H9 (cell line): Measurements from ENCODE around the gene CCDC160. TPM values are rescaled to one million over a fixed set of nuclear protein-coding genes. Genes with fewer than 3 reads are reported as not detected.

ENCODE experiments used
- DNase-seq: peaks from one replicate; pipeline ENCODE4 v3.0.0-alpha.2; 2017
- H2AFZ ChIP-seq: one replicate; pipeline ENCODE4 v1.6.1; 2013; ENCODE audit warnings: mild to moderate bottlenecking, low read length, control low read depth, moderate library complexity
- H2AK5ac ChIP-seq: 2 replicates; pipeline ENCODE4 v1.6.1; 2013; ENCODE audit warnings: low read length, control low read depth, mixed read lengths; ENCODE audit not compliant: insufficient read length
- H2BK120ac ChIP-seq: one replicate; pipeline ENCODE4 v1.6.1; 2013; ENCODE audit warnings: low read depth, mild to moderate bottlenecking, low read length, control low read depth, inconsistent platforms; ENCODE audit not compliant: poor library complexity, severe bottlenecking
- H2BK12ac ChIP-seq: 2 replicates; pipeline ENCODE4 v1.6.1; 2013; ENCODE audit warnings: low read length, control low read depth, mixed read lengths, low read depth; ENCODE audit not compliant: insufficient read length
- H2BK15ac ChIP-seq: 2 replicates; pipeline ENCODE4 v1.6.1; 2013; ENCODE audit warnings: low read depth, low read length, control low read depth
- H2BK20ac ChIP-seq: one replicate; pipeline ENCODE4 v1.6.1; 2013; ENCODE audit warnings: low read depth, mild to moderate bottlenecking, low read length, control low read depth, inconsistent platforms; ENCODE audit not compliant: poor library complexity, severe bottlenecking
- H2BK5ac ChIP-seq: 2 replicates; pipeline ENCODE4 v1.6.1; 2013; ENCODE audit warnings: low read length, control low read depth, mixed read lengths; ENCODE audit not compliant: insufficient read length
- H3K14ac ChIP-seq: 2 replicates; pipeline ENCODE4 v1.6.1; 2013; ENCODE audit warnings: low read length, control low read depth; ENCODE audit not compliant: insufficient read depth
- H3K18ac ChIP-seq: 2 replicates; pipeline ENCODE4 v1.6.1; 2013; ENCODE audit warnings: low read depth, mild to moderate bottlenecking, mixed read lengths, low read length, control low read depth; ENCODE audit not compliant: insufficient read length
- H3K23ac ChIP-seq: 2 replicates; pipeline ENCODE4 v1.6.1; 2013; ENCODE audit warnings: low read length, control low read depth, mixed read lengths, low read depth; ENCODE audit not compliant: insufficient read length
- H3K23me2 ChIP-seq: 2 replicates; pipeline ENCODE4 v1.6.1; 2013; ENCODE audit warnings: low read depth, mild to moderate bottlenecking, mixed read lengths, low read length, control low read depth; ENCODE audit not compliant: insufficient read length, poor library complexity, severe bottlenecking
- H3K27ac ChIP-seq: 2 replicates; pipeline ENCODE4 v1.5.1; 2013; ENCODE audit warnings: low read length, control low read depth, mixed read lengths, low read depth; ENCODE audit not compliant: insufficient read length
- H3K27me3 ChIP-seq: 2 replicates; pipeline ENCODE4 v1.6.1; 2013; ENCODE audit warnings: low read length, control low read depth, inconsistent platforms; ENCODE audit not compliant: insufficient read depth
- H3K4ac ChIP-seq: 2 replicates; pipeline ENCODE4 v1.6.1; 2013; ENCODE audit warnings: low read depth, mild to moderate bottlenecking, control low read depth, inconsistent platforms, low read length, moderate library complexity
- H3K4me1 ChIP-seq: 2 replicates; pipeline ENCODE4 v1.6.1; 2013; ENCODE audit warnings: low read length, control low read depth, inconsistent platforms; ENCODE audit not compliant: insufficient read depth
- H3K4me2 ChIP-seq: 2 replicates; pipeline ENCODE4 v1.6.1; 2013; ENCODE audit warnings: low read length, control low read depth, mixed read lengths; ENCODE audit not compliant: insufficient read length, insufficient read depth
- H3K56ac ChIP-seq: 2 replicates; pipeline ENCODE4 v1.6.1; 2013; ENCODE audit warnings: low read depth, mild to moderate bottlenecking, mixed read lengths, low read length, control low read depth; ENCODE audit not compliant: insufficient read length
- H3K79me1 ChIP-seq: 2 replicates; pipeline ENCODE4 v1.6.1; 2013; ENCODE audit warnings: low read depth, mild to moderate bottlenecking, moderate library complexity, low read length, control low read depth, inconsistent platforms; ENCODE audit not compliant: insufficient read depth, poor library complexity, severe bottlenecking
- H3K79me2 ChIP-seq: 2 replicates; pipeline ENCODE4 v1.6.1; 2013; ENCODE audit warnings: low read length, control low read depth, inconsistent platforms; ENCODE audit not compliant: insufficient read depth
- H3K9ac ChIP-seq: 2 replicates; pipeline ENCODE4 v1.6.1; 2013; ENCODE audit warnings: low read length, control low read depth, mixed read lengths; ENCODE audit not compliant: insufficient read length; ENCODE audit errors: extremely low read depth
- H3K9me3 ChIP-seq: one replicate; pipeline ENCODE4 v1.6.1; 2013; ENCODE audit warnings: low read depth, low read length, inconsistent platforms; ENCODE audit not compliant: control insufficient read depth
- H3T11ph ChIP-seq: one replicate; pipeline ENCODE4 v1.6.1; 2013; ENCODE audit warnings: mild to moderate bottlenecking, low read length, control low read depth, inconsistent platforms
- H4K20me1 ChIP-seq: one replicate; pipeline ENCODE4 v1.6.1; 2013; ENCODE audit not compliant: control insufficient read depth, insufficient read length, insufficient read depth
- H4K5ac ChIP-seq: 2 replicates; pipeline ENCODE4 v1.6.1; 2013; ENCODE audit warnings: low read depth, mild to moderate bottlenecking, mixed read lengths, low read length, control low read depth; ENCODE audit not compliant: insufficient read length
- H4K8ac ChIP-seq: replicated peaks from 2 replicates; pipeline ENCODE4 v1.6.1; 2013; ENCODE audit warnings: low read length, control low read depth, mixed read lengths, low read depth; ENCODE audit not compliant: insufficient read length
- H4K91ac ChIP-seq: 2 replicates; pipeline ENCODE4 v1.6.1; 2013; ENCODE audit warnings: low read depth, mild to moderate bottlenecking, moderate library complexity, mixed read lengths, low read length, control low read depth; ENCODE audit not compliant: insufficient read length
- H3K27ac Mint-ChIP-seq, 3 experiments: 2 replicates in 2 of 3; 3 replicates in 1 of 3; pipeline ENCODE4 v1.8.0; 2020 to 2021; ENCODE audit warnings: mixed read lengths in 3 of 3, mild to moderate bottlenecking in 1 of 3, moderate library complexity in 1 of 3
- H3K27me3 Mint-ChIP-seq: 2 replicates; pipeline ENCODE4 v1.8.0; 2021; ENCODE audit warnings: low read depth, mild to moderate bottlenecking, moderate library complexity, mixed read lengths
- H3K36me3 Mint-ChIP-seq, 3 experiments: 2 replicates in 2 of 3; 3 replicates in 1 of 3; pipeline ENCODE4 v1.8.0; 2020 to 2021; ENCODE audit warnings: low read depth in 3 of 3, mixed read lengths in 3 of 3; ENCODE audit not compliant: insufficient read depth in 1 of 3
- H3K4me1 Mint-ChIP-seq, 2 experiments: 2 replicates each; pipeline ENCODE4 v1.8.0; 2020; ENCODE audit warnings: mixed read lengths in 2 of 2
- H3K4me3 Mint-ChIP-seq, 2 experiments: 2 replicates in 1 of 2; 3 replicates in 1 of 2; pipeline ENCODE4 v1.8.0; 2020 to 2021; ENCODE audit warnings: mild to moderate bottlenecking in 2 of 2, mixed read lengths in 2 of 2, moderate library complexity in 1 of 2
- H3K9me3 Mint-ChIP-seq, 2 experiments: 2 replicates in 1 of 2; 3 replicates in 1 of 2; pipeline ENCODE4 v1.8.0; 2020; ENCODE audit warnings: mild to moderate bottlenecking in 2 of 2, mixed read lengths in 2 of 2, moderate library complexity in 1 of 2
- CTCF ChIP-seq: fragments of 200-600 bp; sonication (generic); conservative IDR thresholded peaks from 3 replicates; pipeline ENCODE4 v1.8.0; 2021; ENCODE audit warnings: antibody characterized with exemption, mild to moderate bottlenecking
- WGBS: extraction: QIAGEN DNeasy Blood & Tissue Kit; methylation state at CpG from one replicate; pipeline ENCODE4 v1.1.7; 2013; ENCODE audit warnings: missing lambda C conversion rate, low lambda C conversion rate, mixed read lengths; ENCODE audit not compliant: insufficient read length; ENCODE audit errors: extremely low coverage; 5-methylcytosine and 5-hydroxymethylcytosine counted together
- total RNA-seq: library from RNA; stranded (reverse); gene quantifications from 2 replicates; pipeline ENCODE4 v1.2.1, GENCODE V29; 2021

Gene CCDC160
- total RNA-seq, 1 experiment from 2014 or later: 1.2 TPM

GRCh38 chrX:134241960-134242619, 5.1 kb downstream of the CCDC160 start:
- Mint-ChIP-seq H3K9me3 (peaks cover 0 to 29% of the 10 kb centered on the region in 2 experiments; a peak in 2 of 5 replicates), H3K27me3 (peaks cover 6% of the 10 kb centered on the region), H3K4me1 (peaks cover 27 to 51% of the 10 kb centered on the region in 2 experiments), H3K36me3 (peaks cover 0 to 4% (median 0%) of the 10 kb centered on the region in 3 experiments; a peak in 2 of 7 replicates), H3K27ac (no peak overlapping the region), H3K4me3 (no peak overlapping the region)
- H2BK15ac ChIP-seq: no peak overlapping the region
- H3T11ph ChIP-seq: no peak overlapping the region
- no peak overlapping the region for H3K14ac ChIP-seq
- H3K4ac ChIP-seq: no peak overlapping the region
- H3K4me2 ChIP-seq: no peak overlapping the region
- no peak for TF ChIP-seq CTCF
- no peak overlapping the region for H2BK120ac ChIP-seq
- H3K79me2 ChIP-seq: no peaks in the 10 kb centered on the region
- no peaks in the 10 kb centered on the region for H3K27me3 ChIP-seq
- H2BK5ac ChIP-seq: no peak overlapping the region
- no peaks in the 10 kb centered on the region for H3K23me2 ChIP-seq
- H2BK12ac ChIP-seq: no peak overlapping the region
- H3K79me1 ChIP-seq: no peaks in the 10 kb centered on the region
- H4K91ac ChIP-seq: no peak overlapping the region
- WGBS: no CpG with 5 or more reads among the region's 1 CpG
- H3K4me1 ChIP-seq: peaks cover 5% of the 10 kb centered on the region; the same call in 1 of the 2 replicates
- H4K8ac ChIP-seq: no peak overlapping the region
- DNase-seq: no peak
- H4K5ac ChIP-seq: no peak overlapping the region
- H3K9ac ChIP-seq: no peak overlapping the region
- H2BK20ac ChIP-seq: no peak overlapping the region
- no peak overlapping the region for H3K18ac ChIP-seq
- H2AK5ac ChIP-seq: no peak overlapping the region
- no peak overlapping the region for H3K27ac ChIP-seq
- H3K9me3 ChIP-seq: no peaks in the 10 kb centered on the region
- no peak overlapping the region for H3K23ac ChIP-seq
- H4K20me1 ChIP-seq: no peaks in the 10 kb centered on the region
- no peak overlapping the region for H3K56ac ChIP-seq
- no peak overlapping the region for H2AFZ ChIP-seq
